Keratinocyte (primary cell): ENCODE results near the gene TMEM229B. TPM values are rescaled to one million over a fixed set of nuclear protein-coding genes. Genes with fewer than 3 reads are reported as not detected.
A peak's percentile ranks its signal among the peaks of the same experiment; 100 is the strongest.

Source experiments
- DNase-seq: peaks from one replicate; pipeline ENCODE4 v3.0.0-alpha.2; 2011; ENCODE audit warnings: low read depth, missing footprints, low spot score
- FAIRE-seq: peaks from 2 replicates; lab custom pipeline; 2011; peaks lifted over from hg19 to GRCh38; lab: Jason Lieb, UNC
- H2AFZ ChIP-seq: 2 replicates; pipeline ENCODE4 v1.6.0; 2012; ENCODE audit warnings: low read length, control low read depth, inconsistent platforms; ENCODE audit not compliant: control insufficient read depth
- H3K27ac ChIP-seq: 2 replicates; pipeline ENCODE4 v1.5.1; 2011; ENCODE audit warnings: low read length; ENCODE audit not compliant: control insufficient read depth, insufficient read depth
- H3K27me3 ChIP-seq: 3 replicates; pipeline ENCODE4 v1.6.0; 2011; ENCODE audit warnings: low read length; ENCODE audit not compliant: control insufficient read depth, insufficient read depth; ENCODE audit errors: extremely low read depth
- H3K36me3 ChIP-seq, 2 experiments: 2 replicates in 1 of 2; 3 replicates in 1 of 2; pipeline ENCODE4 v1.5.1; 2011; ENCODE audit warnings: low read length in 2 of 2, mild to moderate bottlenecking in 1 of 2; ENCODE audit not compliant: control insufficient read depth in 2 of 2, insufficient read depth in 2 of 2; ENCODE audit errors: extremely low read depth in 1 of 2
- H3K4me1 ChIP-seq: 3 replicates; pipeline ENCODE4 v1.5.1; 2011; ENCODE audit warnings: low read length; ENCODE audit not compliant: control insufficient read depth, insufficient read depth; ENCODE audit errors: extremely low read depth
- H3K4me2 ChIP-seq: 3 replicates; pipeline ENCODE4 v1.6.0; 2011; ENCODE audit warnings: low read depth, low read length; ENCODE audit not compliant: control insufficient read depth, insufficient read depth; ENCODE audit errors: extremely low read depth
- H3K4me3 ChIP-seq, 3 experiments: fragments of 200-600 bp in 1 of 3; sonication (generic) in 1 of 3; 2 replicates in 2 of 3; 3 replicates in 1 of 3; pipeline ENCODE4 v1.5.1; 2011 to 2016; ENCODE audit warnings: low read length in 3 of 3, mild to moderate bottlenecking in 3 of 3, control low read depth in 2 of 3, inconsistent platforms in 1 of 3, low read depth in 1 of 3, mixed read lengths in 1 of 3, mixed run types in 1 of 3, moderate library complexity in 1 of 3; ENCODE audit not compliant: control insufficient read depth in 2 of 3, insufficient read depth in 2 of 3; ENCODE audit errors: extremely low read depth in 1 of 3
- H3K79me2 ChIP-seq: 2 replicates; pipeline ENCODE4 v1.6.0; 2012; ENCODE audit warnings: low read length; ENCODE audit not compliant: control insufficient read depth, insufficient read depth
- H3K9ac ChIP-seq: 3 replicates; pipeline ENCODE4 v1.6.0; 2011; ENCODE audit warnings: low read length; ENCODE audit not compliant: control insufficient read depth, insufficient read depth; ENCODE audit errors: extremely low read depth
- H3K9me1 ChIP-seq: 3 replicates; pipeline ENCODE4 v1.6.0; 2011; ENCODE audit warnings: low read length; ENCODE audit not compliant: control insufficient read depth, insufficient read depth; ENCODE audit errors: extremely low read depth
- H3K9me3 ChIP-seq: 2 replicates; pipeline ENCODE4 v1.5.1; 2012; ENCODE audit warnings: low read depth, low read length; ENCODE audit not compliant: control insufficient read depth
- H4K20me1 ChIP-seq: 3 replicates; pipeline ENCODE4 v1.6.0; 2011; ENCODE audit warnings: low read length; ENCODE audit not compliant: control insufficient read depth, insufficient read depth; ENCODE audit errors: extremely low read depth
- CTCF ChIP-seq, 3 experiments: IDR thresholded peaks in 1 of 3; conservative IDR thresholded peaks in 1 of 3; optimal IDR thresholded peaks in 1 of 3; 2 replicates in 2 of 3; 3 replicates in 1 of 3; pipeline versions ENCODE3 to v1.5.1; 2011; ENCODE audit warnings: low read length in 3 of 3, mild to moderate bottlenecking in 3 of 3, moderate library complexity in 2 of 3, control low read depth in 1 of 3, inconsistent platforms in 1 of 3; ENCODE audit not compliant: insufficient read depth in 2 of 3; ENCODE audit errors: extremely low read depth in 1 of 3
- EZH2 ChIP-seq: IDR thresholded peaks from one replicate; pipeline ENCODE4 v1.6.1; 2012; ENCODE audit warnings: inconsistent platforms, mild to moderate bottlenecking, low read length, moderate library complexity
- dilution Hi-C: fragments of 300-500 bp; cut with MboI; formaldehyde crosslinking; loops from one replicate; pipeline ENCODE4 v1.7.0; 2020; ENCODE audit warnings: low sequenced_read_pairs; ENCODE audit not compliant: extremely low pct_ligation_motif_present
- polyA plus RNA-seq, 5 experiments: library from polyadenylated mRNA; depleted of rRNA in 3 of 5; stranded (reverse) in 3 of 5; stranded (forward) in 1 of 5; unstranded in 1 of 5; fragments of >200 nt; gene quantifications; 1 replicate in 1 of 5; 2 replicates in 3 of 5; 3 replicates in 1 of 5; pipeline versions ENCODE4 v1.2.1 to v1.2.3, GENCODE V29; 2011 to 2012; ENCODE audit warnings: missing spikeins in 2 of 5, low read depth in 1 of 5, low replicate concordance in 1 of 5

TMEM229B gene
- polyA plus RNA-seq, 1 donor (not counting 4 experiments of a cell fraction or from before 2014, with no cell fraction given) = 1.0 TPM

GRCh38 chr14:67440513-67440912, 48.0 kb downstream of the TMEM229B start:
- no peaks in the 10 kb centered on the region for H3K9me1 ChIP-seq
- H3K36me3 ChIP-seq = no peaks in the 10 kb centered on the region
- H3K79me2 ChIP-seq = no peaks in the 10 kb centered on the region
- H3K9me3 ChIP-seq = no peaks in the 10 kb centered on the region
- DNase-seq (no peak), FAIRE-seq (peak; percentile 52)
- no peak overlapping the region for H3K9ac ChIP-seq
- dilution Hi-C loops = no loop called here
- TF ChIP-seq CTCF (optimal IDR thresholded peaks at IDR 0.05 in 1 of 3, IDR thresholded peaks at IDR 0.05 in 1 of 3, conservative IDR thresholded peaks at IDR 0.05 in 1 of 3; ENCODE audit: extremely low read depth in 1 of 3, insufficient read depth in 2 of 3, low read length in 3 of 3) (no peak), EZH2 (no peak)
- H3K27ac ChIP-seq = no peak overlapping the region
- H2AFZ ChIP-seq = peak overlapping the region; percentile 64
- no peak overlapping the region for H3K4me3 ChIP-seq
- no peaks in the 10 kb centered on the region for H3K27me3 ChIP-seq
- no peaks in the 10 kb centered on the region for H4K20me1 ChIP-seq
- peaks cover 41% of the 10 kb centered on the region for H3K4me1 ChIP-seq
- no peak overlapping the region for H3K4me2 ChIP-seq

GRCh38 chr14:67438969-67439368, 49.6 kb downstream of the TMEM229B start:
- H3K4me3 ChIP-seq = no peak overlapping the region
- no peak overlapping the region for H3K4me2 ChIP-seq
- H2AFZ ChIP-seq = no peak overlapping the region
- no peaks in the 10 kb centered on the region for H3K36me3 ChIP-seq
- no peak for DNase-seq
- no peaks in the 10 kb centered on the region for H3K79me2 ChIP-seq
- H4K20me1 ChIP-seq = no peaks in the 10 kb centered on the region
- H3K9ac ChIP-seq = no peak overlapping the region
- no peak overlapping the region for H3K27ac ChIP-seq
- no peak for FAIRE-seq
- H3K9me3 ChIP-seq = no peaks in the 10 kb centered on the region
- H3K9me1 ChIP-seq = no peaks in the 10 kb centered on the region
- H3K4me1 ChIP-seq = peaks cover 25% of the 10 kb centered on the region
- dilution Hi-C loops = no loop called here
- no peaks in the 10 kb centered on the region for H3K27me3 ChIP-seq
- TF ChIP-seq EZH2 (no peak), CTCF (optimal IDR thresholded peaks at IDR 0.05 in 1 of 3, IDR thresholded peaks at IDR 0.05 in 1 of 3, conservative IDR thresholded peaks at IDR 0.05 in 1 of 3; ENCODE audit: extremely low read depth in 1 of 3, insufficient read depth in 2 of 3, low read length in 3 of 3) (no peak)
